ENCODE results near the gene FOXL3. TPM values are rescaled to one million over a fixed set of nuclear protein-coding genes. Genes with fewer than 3 reads are reported as not detected.

Gene FOXL3
- total RNA-seq, 1 experiment from 2014 or later = not detected

GRCh38 chr7:298743-299142, 8.8 kb downstream of the FOXL3 start:
- Mint-ChIP-seq H3K27ac (ENCODE audit: low read depth, unreplicated experiment) (no peak overlapping the region), H3K27me3 (ENCODE audit: insufficient read depth, unreplicated experiment) (no peaks in the 10 kb centered on the region), H3K4me1 (ENCODE audit: insufficient read depth, unreplicated experiment) (no peaks in the 10 kb centered on the region), H3K9me3 (ENCODE audit: unreplicated experiment) (no peaks in the 10 kb centered on the region), H3K4me3 (ENCODE audit: unreplicated experiment) (no peak overlapping the region), H3K36me3 (ENCODE audit: insufficient read depth, unreplicated experiment) (no peaks in the 10 kb centered on the region)
- DNase-seq (ENCODE audit: unreplicated experiment) = no peak
- no peak for TF ChIP-seq CTCF (IDR thresholded peaks at IDR 0.05; ENCODE audit: unreplicated experiment)
- POLR2A ChIA-PET = no interaction called here
- intact Hi-C loops (cut with micrococcal nuclease) = no loop called here
- CTCF ChIA-PET = interaction anchor here (0.6 kb wide), 1 partner anchor 23 kb away, joined by 3 read pairs; no protein-coding TSS in a partner anchor
- no TSS peak for BruUV-seq (replicated peaks)

GRCh38 chr7:299169-299568, 9.2 kb downstream of the FOXL3 start:
- H3K4me3 Mint-ChIP-seq (ENCODE audit: unreplicated experiment) = no peak overlapping the region
- no peaks in the 10 kb centered on the region for H3K27me3 Mint-ChIP-seq (ENCODE audit: insufficient read depth, unreplicated experiment)
- no peaks in the 10 kb centered on the region for H3K36me3 Mint-ChIP-seq (ENCODE audit: insufficient read depth, unreplicated experiment)
- CTCF ChIA-PET = no interaction called here
- POLR2A ChIA-PET = no interaction called here
- DNase-seq (ENCODE audit: unreplicated experiment) = no peak
- H3K9me3 Mint-ChIP-seq (ENCODE audit: unreplicated experiment) = peaks cover 2% of the 10 kb centered on the region
- TF ChIP-seq CTCF (IDR thresholded peaks at IDR 0.05; ENCODE audit: unreplicated experiment) = no peak
- intact Hi-C loops (cut with micrococcal nuclease) = no loop called here
- H3K27ac Mint-ChIP-seq (ENCODE audit: low read depth, unreplicated experiment) = no peak overlapping the region
- H3K4me1 Mint-ChIP-seq (ENCODE audit: insufficient read depth, unreplicated experiment) = no peaks in the 10 kb centered on the region
- no TSS peak for BruUV-seq (replicated peaks)

GRCh38 chr7:299628-300027, 9.7 kb downstream of the FOXL3 start:
- Mint-ChIP-seq H3K27ac (ENCODE audit: low read depth, unreplicated experiment) (no peak overlapping the region), H3K4me1 (ENCODE audit: insufficient read depth, unreplicated experiment) (no peaks in the 10 kb centered on the region), H3K4me3 (ENCODE audit: unreplicated experiment) (no peak overlapping the region), H3K36me3 (ENCODE audit: insufficient read depth, unreplicated experiment) (no peaks in the 10 kb centered on the region), H3K9me3 (ENCODE audit: unreplicated experiment) (peaks cover 6% of the 10 kb centered on the region), H3K27me3 (ENCODE audit: insufficient read depth, unreplicated experiment) (no peaks in the 10 kb centered on the region)
- ChIA-PET CTCF (no interaction called here), POLR2A (no interaction called here)
- no peak for DNase-seq (ENCODE audit: unreplicated experiment)
- BruUV-seq (replicated peaks) = no TSS peak
- no peak for TF ChIP-seq CTCF (IDR thresholded peaks at IDR 0.05; ENCODE audit: unreplicated experiment)
- intact Hi-C loops (cut with micrococcal nuclease) = no loop called here

- no peaks in the 10 kb centered on the region for H3K36me3 Mint-ChIP-seq (ENCODE audit: insufficient read depth, unreplicated experiment)
- no peak overlapping the region for H3K27ac Mint-ChIP-seq (ENCODE audit: low read depth, unreplicated experiment)
- no peaks in the 10 kb centered on the region for H3K4me1 Mint-ChIP-seq (ENCODE audit: insufficient read depth, unreplicated experiment)
- no peaks in the 10 kb centered on the region for H3K27me3 Mint-ChIP-seq (ENCODE audit: insufficient read depth, unreplicated experiment)
- CTCF ChIA-PET = no interaction called here
- TF ChIP-seq CTCF (IDR thresholded peaks at IDR 0.05; ENCODE audit: unreplicated experiment) = no peak
- BruUV-seq (replicated peaks) = no TSS peak
- no peak for DNase-seq (ENCODE audit: unreplicated experiment)
- no peak overlapping the region for H3K4me3 Mint-ChIP-seq (ENCODE audit: unreplicated experiment)
- intact Hi-C loops (cut with micrococcal nuclease) = no loop called here
- POLR2A ChIA-PET = no interaction called here
- H3K9me3 Mint-ChIP-seq (ENCODE audit: unreplicated experiment) = peaks cover 9% of the 10 kb centered on the region
These were observed 10.1 kb downstream of the FOXL3 start for GRCh38 chr7:300048-300447.
